Left ventricle myocardium superior (tissue), 1 donor: ENCODE measurements around the gene NUP58. TPM values are rescaled to one million over a fixed set of nuclear protein-coding genes. Genes with fewer than 3 reads are reported as not detected.
A peak's percentile ranks its signal among the peaks of the same experiment; 100 is the strongest.
"Not testable (repeated sequence)": the region's sequence is repeated elsewhere in the genome, so short reads cannot be mapped to it uniquely, and the experiment has no call there.

ENCODE experiments used
- ATAC-seq: fragments of 200-7000 bp; cut with Tn5 transposase; one replicate; pipeline ENCODE4 v1.9.1; 2020; ENCODE audit warnings: mild to moderate bottlenecking, moderate library complexity
- DNase-seq: peaks from one replicate; pipeline ENCODE4 v3.0.0-alpha.2; 2020
- intact Hi-C: fragments of 100-400 bp; cut with micrococcal nuclease; formaldehyde crosslinking; loops from one replicate; pipeline ENCODE4 v1.11.0; 2022
- total RNA-seq: library from RNA; stranded (reverse); fragmentation: NEBNext Ultra II Directional; extraction: Animal tissue kit (Norgen Biotek cat#: 25700); gene quantifications from one replicate; pipeline ENCODE4 v1.2.1, GENCODE V29; 2021
- donor health status: DM: no; HTN: yes; CAD: no; lungs with severe emphysema.

Gene NUP58
- total RNA-seq, 1 donor from 2014 or later, result 25.3 TPM

- intact Hi-C loops, result no loop called here
- DNase-seq (no peak), ATAC-seq (no peak)
Observed at GRCh38 chr13:25295228-25295627, 6.2 kb upstream of the NUP58 start.

DNA sequence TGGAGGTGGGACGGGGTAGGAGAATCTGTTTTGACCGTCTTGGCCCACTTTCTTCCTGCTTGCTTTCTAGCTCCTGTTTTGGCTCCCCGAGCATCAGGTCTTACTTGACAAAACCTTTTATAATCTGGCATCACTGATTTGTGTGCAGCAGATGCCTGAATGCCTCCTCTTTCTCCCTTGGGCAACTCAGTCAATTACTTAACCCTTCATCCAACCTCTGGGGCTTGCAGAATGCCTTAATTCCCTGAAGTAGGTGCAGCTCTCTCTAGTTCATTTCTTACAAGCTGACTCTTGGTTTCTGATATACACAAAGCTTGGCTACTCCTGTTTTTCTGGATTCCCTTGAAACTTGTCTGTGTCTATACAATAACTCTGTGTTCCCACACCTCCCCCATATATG lies 5.7 kb upstream of the NUP58 start:
- ATAC-seq (no peak), DNase-seq (no peak)
- intact Hi-C loops, result no loop called here

DNA sequence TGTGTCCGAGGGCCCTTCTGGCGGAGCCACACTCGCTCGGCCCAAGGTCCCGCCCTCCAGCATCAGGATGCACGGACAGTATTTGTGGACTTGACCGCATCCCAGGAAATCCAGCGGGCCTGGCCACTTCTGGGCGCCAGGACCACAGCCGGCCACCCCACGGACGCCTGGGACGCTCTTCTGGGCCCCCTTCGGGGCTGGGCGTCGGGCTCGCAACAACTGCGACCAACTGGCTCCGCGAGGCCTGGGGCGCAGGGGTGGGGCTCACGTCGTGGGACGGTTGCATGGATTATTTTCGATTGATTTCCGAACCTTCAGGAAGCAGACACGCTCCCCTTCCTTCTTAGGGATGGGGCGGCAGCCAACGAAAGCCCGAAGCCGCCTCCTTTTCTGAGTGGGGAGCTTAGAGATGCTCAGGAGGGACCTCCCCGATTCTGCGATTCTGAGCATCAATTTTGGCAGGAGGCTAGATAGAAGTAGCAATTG lies 521 bp upstream of the NUP58 start:
- peak; percentile 42 for ATAC-seq
- DNase-seq, result peak; percentile 56
- intact Hi-C loops, result no loop called here

- intact Hi-C loops, result no loop called here
- DNase-seq (no peak), ATAC-seq (no peak)
Observed at GRCh38 chr13:25302121-25302520, 696 bp downstream of the NUP58 start.

DNA sequence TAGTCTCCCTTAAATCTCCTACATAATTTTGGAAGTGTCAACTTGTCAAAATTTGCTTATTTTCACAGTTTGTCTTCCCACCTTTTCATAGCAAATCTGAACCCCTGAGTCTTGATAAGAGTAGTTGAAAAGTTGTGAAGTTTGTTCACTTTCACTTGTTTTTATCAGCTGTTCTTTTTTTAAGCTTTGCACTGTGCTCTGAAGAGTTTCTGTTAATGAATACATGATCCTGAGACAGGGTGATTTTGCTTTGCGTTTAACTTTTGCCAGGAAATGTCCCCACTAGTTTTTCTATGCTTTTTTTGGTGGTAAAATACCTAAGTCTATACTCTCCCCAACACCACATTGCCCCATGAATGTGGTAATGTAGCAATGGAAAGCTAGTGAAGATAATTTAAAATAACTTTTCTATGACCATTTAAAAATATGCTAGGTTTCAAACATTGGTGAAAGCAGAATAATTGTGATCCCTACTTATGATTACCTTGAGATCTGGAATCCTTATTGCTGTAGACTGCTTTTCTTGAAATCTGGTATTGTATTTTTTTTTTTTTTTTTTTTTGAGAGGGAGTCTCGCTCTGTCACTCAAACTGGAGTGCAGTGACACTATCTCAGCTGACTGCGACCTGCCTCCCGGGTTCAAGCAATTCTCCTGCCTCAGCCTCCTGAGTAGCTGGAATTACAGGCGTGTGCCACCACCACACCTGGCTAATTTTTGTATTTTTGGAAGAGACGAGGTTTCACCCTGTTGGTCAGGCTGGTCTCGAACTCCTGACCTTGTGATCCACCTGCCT lies 5.4 kb downstream of the NUP58 start:
- ATAC-seq (no peak), DNase-seq (no peak)

GRCh38 chr13:25310891-25311290 lies 9.5 kb downstream of the NUP58 start:
- intact Hi-C loops, result no loop called here
- ATAC-seq (no peak), DNase-seq (no peak)

More for the DNA sequence above, 5.4 kb downstream of the NUP58 start:
- intact Hi-C loops, result no loop called here

- ATAC-seq, intact Hi-C loops, DNase-seq: not testable (repeated sequence)
Observed at GRCh38 chr13:25318946-25319345, 17.5 kb downstream of the NUP58 start.

DNA sequence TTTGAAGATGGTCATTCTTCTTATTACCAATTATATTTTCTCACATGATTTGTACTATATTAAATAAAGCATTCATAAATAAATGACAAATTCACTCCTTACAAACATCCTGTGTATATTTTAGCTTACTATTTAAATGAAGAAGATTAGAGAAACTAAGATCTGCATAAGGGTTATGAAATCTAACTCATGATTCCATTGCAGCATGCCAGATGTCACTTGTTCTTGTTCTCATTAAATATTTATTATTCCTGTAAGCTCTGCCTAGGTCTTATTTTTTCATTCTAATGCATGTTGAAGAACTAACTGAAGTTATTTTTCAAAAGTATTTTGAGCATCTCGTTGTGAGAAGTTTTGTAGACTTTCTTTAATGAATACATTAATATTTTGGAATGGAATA lies 18.3 kb downstream of the NUP58 start:
- no peak for ATAC-seq
- DNase-seq, result no peak
- intact Hi-C loops, result no loop called here

DNA sequence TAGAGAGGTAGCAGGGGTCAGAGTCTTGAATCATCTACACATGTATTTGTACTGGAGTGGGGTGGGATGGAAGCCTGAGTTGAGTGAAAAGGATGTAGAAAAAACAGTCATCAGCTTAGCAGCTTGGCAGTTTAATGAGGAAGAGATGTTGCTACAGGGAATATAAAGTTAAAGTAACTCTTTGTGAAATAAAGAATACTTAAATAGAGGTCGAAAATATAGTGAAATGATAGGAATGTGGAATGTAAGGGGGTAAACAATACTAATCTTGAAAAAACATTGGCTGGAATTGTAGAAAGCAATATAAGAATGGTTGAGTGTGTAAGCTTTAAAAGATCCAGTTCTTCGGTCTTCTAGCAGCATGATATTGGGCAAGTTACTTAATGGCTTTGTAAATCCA lies 22.7 kb downstream of the NUP58 start:
- intact Hi-C loops, result no loop called here
- no peak for DNase-seq
- no peak for ATAC-seq

GRCh38 chr13:25329706-25330105 lies 28.3 kb downstream of the NUP58 start:
- ATAC-seq (no peak), DNase-seq (no peak)
- intact Hi-C loops, result no loop called here

DNA sequence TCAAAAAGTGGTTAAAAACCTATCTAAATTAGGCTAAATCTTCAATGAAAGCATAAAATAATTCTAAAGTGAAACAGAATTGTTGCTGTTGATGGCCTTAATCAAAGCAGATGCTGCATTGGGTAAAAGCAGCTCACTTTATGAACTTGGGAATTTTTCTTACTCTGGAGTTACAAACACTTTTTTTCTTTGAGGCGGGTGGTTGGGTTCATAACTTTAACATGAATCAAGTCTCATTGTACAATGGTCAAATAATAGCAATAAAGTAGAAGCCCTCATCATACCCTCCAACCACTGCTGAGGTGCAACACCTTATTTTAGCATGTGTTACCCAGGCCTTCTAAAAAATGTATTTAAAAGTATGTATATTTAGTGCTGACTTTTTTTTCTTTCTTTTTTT lies 29.1 kb downstream of the NUP58 start:
- intact Hi-C loops, result no loop called here
- DNase-seq (no peak), ATAC-seq (no peak)

GRCh38 chr13:25335856-25336255 lies 34.4 kb downstream of the NUP58 start:
- ATAC-seq, result no peak
- no peak for DNase-seq
- intact Hi-C loops, result no loop called here

DNA sequence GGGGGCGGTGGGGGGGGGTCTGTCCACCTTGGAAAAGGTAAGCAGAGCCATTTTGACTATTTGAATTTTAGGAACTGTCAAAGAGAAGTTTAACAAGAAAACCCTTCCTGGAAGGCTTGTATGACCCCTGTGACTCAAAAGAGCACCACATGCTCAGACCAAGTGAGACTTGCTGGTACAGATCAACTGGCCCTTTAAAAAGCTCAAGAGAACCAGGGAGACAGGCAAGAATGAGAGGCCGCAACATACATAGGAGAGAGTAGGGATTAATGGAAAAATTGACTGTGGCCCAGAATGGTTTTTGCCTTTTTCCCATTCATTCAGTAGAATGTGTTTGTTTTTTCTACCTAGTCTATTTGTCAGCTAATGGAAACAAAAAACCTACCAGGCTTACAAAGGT lies 44.2 kb downstream of the NUP58 start:
- ATAC-seq, result no peak
- intact Hi-C loops, result no loop called here
- DNase-seq, result no peak

DNA sequence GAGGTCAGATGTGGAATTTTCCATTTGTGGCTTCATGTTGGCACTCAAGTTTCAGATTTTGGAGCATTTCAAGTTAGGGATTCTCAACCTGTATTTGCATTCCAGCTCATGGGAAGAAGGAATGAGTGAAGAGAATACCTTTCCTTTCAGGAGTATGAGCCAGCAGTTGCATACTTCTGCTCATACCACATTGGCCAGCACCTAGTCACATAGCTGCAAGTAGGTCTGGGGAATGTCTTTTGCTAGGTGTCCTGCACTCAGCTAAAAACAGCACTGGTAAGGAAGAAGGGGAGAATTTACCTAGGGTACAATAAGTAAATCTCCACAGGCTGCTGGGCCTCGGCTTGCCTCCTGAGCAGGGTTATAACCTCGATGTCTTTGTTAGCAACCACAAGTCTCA lies 45.7 kb downstream of the NUP58 start:
- DNase-seq, result no peak
- intact Hi-C loops, result no loop called here
- ATAC-seq, result no peak

GRCh38 chr13:25351404-25351803 lies 50.0 kb downstream of the NUP58 start:
- intact Hi-C loops, result no loop called here
- ATAC-seq, result no peak
- no peak for DNase-seq

DNA sequence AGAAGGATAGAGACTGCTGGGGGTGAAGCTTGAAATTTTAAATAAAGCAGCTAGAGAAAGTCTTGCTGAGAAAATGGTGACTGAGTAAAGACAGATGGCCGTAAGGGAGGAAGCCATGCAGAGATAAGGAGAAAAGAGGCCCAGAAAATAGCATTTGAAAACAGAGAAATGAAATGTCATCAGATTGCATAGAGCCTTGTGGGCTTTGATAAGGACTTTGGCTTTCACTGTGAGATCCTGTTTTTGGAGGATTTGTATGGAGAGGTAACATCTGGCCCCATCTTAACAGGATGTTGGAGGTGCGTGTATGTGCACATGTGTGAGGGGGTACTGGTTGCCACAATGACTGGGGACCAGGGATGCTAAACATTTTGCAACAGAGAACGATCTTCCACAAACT lies 50.8 kb downstream of the NUP58 start:
- no peak for DNase-seq
- intact Hi-C loops, result no loop called here
- ATAC-seq, result no peak

DNA sequence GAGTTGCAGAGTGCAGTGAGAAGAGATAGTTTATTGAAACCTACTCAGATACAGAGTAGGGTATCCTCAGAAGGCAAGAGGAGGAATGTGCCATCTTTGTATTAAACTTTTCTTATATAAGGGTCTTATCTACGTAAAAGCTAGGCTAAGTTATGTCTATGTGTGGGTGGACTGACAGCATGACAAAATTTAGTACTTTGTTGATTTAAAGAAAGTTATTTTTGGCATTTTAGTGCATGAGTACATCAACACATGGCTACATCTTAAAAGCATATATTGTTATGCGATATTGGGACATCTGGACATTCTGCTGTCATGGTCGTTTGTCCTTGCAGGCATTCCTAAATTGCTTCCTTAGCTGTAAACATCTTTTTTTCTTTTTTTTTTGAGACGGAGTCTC lies 51.4 kb downstream of the NUP58 start:
- ATAC-seq, result no peak
- DNase-seq, result no peak
- intact Hi-C loops, result no loop called here

GRCh38 chr13:25353344-25353743 lies 51.9 kb downstream of the NUP58 start:
- intact Hi-C loops, result no loop called here
- no peak for DNase-seq

DNA sequence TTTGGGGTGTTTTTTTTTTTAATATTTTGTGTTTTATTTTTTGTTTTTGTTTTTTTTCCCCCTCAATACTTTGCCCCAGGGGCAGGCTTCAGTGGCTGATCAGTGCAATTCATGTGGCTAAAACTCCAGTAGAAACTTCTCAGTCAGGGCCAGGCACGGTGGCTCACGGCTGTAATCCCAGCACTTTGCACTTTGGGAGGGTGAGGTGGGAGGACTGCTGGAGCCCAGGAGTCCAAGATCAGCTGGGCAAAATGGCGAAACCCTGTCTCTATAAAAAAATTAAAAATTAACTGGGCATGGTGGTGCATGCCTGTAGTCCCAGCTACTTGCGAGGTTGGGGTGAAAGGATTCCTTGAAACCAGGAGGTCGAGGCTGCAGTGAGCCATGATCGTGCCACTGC lies 53.0 kb downstream of the NUP58 start:
- DNase-seq (no peak), ATAC-seq (no peak)
- intact Hi-C loops, result no loop called here

More at GRCh38 chr13:25353344-25353743, 51.9 kb downstream of the NUP58 start:
- ATAC-seq, result no peak

DNA sequence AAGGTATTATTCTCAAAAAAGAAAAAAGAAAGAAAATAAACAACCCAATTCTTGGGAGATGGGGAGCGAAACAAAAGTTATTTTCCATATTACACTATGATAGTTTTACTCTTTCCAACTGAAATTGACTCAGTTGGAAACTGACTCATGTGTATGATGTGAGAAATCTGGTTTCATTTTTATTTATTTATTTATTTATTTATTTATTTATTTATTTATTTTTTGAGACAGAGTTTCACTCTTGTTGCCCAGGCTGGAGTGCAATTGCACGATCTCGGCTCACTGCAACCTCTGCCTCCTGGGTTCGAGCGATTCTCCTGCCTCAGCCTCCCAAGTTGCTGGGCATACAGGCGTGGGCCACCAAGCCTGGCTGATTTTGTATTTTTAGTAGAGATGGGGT lies 59.0 kb downstream of the NUP58 start:
- intact Hi-C loops, ATAC-seq, DNase-seq: not testable (repeated sequence)

DNA sequence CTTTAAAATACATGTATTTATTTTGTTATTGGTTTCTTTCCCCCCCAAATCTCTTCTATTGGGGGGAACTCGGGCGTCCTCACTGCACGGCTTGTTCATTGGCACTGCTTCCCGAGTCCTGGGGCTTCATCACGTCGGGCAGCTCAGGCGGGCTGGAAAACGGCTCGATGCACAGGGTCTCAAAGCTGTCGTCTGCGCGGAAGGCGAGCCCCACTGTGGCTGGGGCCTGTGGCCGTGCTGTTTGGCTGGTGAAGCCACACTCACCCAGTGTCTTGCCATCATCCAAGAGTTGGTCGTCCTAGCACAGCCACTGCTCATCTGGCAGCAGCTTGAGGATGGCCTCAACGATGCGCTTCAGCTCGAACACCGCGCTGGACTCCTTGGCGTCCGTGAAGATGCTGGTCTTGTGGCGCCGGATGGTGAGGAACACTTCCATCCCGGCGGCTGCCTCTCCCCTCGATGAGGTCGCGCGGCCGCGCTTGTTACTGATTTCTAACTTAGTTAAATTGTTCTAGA lies 64.4 kb downstream of the NUP58 start:
- ATAC-seq (no peak), DNase-seq (no peak)
- intact Hi-C loops, result no loop called here
